Stimulated activated naive CD8-positive, alpha-beta T cell treated with anti-CD3 and anti-CD28 coated beads, Interleukin-15, Interleukin-2, amounts not matched to agents 100 U/mL and 50 U/mL, for 24 hours (primary cell): Measurements from ENCODE around the gene PRXL2B.
"Not testable (repeated sequence)": the region's sequence is repeated elsewhere in the genome, so short reads cannot be mapped to it uniquely, and the experiment has no call there.

Experiments used
- ATAC-seq: fragments of 150-1000 bp; cut with Tn5 transposase; one replicate; pipeline ENCODE4 v1.10.0; 2021
- DNase-seq: peaks from one replicate; pipeline ENCODE4 v3.0.0; 2021

PRXL2B gene

DNA sequence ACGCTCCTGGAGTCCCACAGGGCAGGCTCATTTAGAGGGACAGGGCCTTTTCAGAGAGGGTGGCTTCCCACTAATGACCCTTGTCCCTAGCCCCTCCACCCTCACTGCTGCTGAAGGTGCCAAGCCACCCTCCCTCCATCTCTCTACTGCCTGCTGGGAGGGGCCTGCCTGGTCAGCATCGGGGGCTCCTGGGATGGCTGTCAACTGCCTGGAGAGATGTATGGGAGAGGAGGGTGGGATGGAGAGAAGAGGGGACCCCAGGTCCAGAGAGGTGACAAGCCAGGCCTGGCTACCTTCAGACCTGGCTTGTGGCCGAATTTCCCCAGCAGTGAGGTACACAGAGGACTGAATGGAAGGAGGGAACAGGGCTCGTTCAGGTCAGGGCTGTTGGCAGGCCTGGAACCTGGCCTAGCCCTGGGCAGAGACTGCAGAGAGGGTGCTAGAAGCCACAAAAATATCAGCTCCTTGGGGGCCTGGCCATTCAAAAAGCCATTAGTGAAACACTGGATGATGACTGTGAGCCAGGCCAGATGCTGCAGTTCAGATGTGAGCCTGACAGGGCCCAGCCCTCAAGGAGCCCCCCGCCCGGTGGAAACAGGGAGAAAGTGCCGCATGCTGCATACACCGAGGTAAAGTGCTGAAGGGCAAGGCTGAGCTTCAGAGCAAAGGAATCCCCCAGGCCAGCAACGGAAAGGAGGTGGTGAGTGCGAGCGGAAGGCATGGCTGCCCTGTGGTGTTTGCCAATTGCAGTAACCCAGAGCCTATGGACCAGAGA lies 26.2 kb downstream of the PRXL2B start:
- ATAC-seq (no peak), DNase-seq (no peak)

DNA sequence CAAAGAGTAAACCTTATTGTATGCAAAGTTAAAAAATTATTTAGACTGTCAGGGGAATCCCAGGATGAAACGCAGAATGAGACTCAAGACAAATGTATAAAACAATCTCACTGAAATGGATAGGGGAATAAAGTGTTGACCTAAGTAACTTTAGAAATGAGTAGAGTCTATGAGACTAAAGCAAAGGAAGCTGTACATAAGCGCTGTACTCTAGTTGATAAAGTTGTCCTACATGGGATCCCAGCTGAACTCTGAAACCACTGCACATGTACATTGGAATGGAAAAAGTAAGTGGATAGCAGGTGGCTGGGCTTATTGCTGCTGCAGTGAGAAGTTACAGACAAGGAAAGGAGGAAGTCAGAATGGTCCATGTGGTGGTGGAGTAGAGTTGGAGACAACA lies 27.6 kb downstream of the PRXL2B start:
- no peak for ATAC-seq
- DNase-seq = no peak

DNA sequence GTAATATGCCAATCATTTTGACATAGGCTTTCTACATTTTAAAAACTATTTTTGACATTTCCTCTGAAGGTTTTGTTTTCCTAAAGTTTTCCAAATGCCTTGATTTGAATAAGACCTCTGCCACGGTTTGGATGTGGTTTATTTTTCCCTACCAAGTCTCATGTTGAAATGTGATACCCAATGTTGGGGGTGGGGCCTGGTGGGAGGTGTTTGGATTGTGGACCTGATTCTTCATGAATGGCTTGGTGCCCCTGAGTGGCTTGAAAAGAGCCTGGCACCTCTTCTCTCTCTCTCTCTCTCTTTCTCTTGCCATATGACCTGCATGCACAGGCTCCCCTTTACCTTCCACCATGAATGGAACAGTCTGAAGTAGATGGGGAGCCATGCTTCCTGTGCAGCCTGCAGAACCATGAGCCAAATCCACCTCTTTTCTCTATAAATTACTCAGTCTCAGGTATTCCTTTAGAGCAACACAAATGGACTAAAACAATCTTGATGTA lies 31.4 kb downstream of the PRXL2B start:
- DNase-seq (no peak), ATAC-seq (no peak)

DNA sequence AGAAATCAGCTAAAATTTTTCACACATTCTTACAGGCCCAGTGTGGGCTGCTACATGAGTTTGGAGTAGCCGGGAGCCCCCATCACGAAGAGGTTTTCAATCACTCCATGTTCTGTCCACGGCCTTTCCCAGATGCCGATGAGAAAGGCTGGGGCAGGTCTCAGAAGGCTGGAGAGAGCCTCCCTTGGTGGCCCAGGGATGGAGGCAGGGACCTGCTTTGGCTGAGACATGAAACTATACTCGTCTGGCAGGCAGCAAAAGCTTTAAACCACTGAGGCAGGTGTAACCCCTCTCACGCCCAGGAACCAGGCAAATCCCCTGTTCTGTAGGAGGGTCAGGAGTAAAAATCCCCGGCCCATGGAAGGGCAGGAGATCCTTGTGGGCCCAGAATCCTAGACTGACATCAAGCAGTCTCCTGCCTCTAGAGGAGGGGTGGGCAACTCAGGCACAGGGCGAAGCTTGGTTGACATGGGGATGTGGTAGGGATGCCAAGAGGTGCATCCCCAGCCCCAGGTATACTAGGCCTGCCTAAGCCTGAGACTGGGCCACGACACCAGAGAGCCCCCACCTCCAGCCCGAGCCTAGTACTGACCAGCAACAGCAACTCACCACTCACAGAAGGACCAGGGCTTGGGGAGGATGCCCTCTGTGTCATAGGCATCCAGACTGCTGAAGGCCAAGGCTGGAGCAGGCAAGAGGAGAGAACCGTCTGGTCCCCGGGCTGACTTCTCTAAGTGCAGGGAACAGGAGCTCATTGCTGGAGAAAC lies 37.2 kb downstream of the PRXL2B start:
- DNase-seq = no peak
- no peak for ATAC-seq

DNA sequence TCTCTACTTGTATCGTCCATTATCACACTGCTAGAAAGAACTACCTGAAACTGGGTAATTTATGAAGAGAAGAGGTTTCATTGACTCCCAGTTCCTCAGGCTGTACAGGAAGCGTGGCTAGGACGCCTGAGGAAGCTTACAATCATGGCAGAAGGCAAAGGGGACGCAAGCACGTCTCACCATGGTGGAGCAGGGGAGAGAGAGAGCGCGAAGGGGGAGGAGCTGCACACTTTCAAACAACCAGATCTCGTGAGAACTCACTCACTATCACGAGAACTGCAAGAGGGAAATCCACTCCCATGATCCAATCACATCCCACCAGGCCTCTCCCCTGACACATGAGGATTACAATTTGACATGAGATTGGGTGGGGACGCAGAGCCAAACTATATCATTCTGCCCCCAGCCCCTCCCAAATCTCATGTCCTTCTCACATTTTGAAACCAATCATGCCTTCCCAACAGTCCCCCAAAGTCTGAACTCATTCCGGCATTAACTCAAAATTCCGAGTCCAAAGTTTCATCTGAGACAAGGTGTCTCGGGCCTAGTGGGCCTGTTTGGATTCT lies 38.2 kb downstream of the PRXL2B start:
- ATAC-seq (no peak), DNase-seq (no peak)

DNA sequence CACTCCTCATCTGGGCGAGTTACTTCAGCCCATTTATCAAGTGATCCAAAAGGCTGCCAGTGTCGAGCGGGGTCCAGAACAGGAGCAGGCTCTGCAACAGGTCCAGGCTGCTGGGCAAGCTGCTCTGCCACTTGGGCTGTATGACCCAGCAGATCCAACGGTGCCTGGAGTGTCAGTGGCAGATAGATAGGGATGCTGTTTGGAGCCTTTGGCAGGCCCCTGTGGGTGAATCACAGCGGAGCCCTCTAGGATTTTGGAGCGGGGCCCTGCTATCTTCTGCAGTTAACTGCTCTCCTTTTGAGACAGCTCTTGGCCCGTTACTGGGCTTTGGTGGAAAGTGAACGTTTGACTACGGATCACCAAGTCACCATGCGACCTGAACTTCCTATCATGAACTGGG lies 38.7 kb downstream of the PRXL2B start:
- ATAC-seq = no peak

DNA sequence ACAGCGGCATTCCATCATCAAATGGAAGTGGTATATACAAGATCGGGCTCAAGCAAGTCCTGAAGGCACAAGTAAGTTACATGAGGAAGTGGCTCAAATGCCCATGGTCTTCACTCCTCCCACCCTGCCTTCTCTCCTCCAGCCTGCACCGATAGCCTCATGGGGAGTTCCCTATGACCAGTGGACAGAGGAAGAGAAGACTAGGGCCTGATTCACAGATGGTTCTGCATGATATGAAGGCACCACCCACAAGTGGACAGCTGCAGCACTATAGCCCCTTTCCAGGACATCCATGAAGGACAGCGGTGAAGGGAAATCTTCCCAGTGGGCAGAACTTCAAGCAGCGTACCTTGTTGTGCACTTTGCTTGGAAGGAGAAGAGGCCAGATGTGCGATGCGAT lies 39.2 kb downstream of the PRXL2B start:
- ATAC-seq, DNase-seq: not testable (repeated sequence)

More for the DNA sequence above, 38.7 kb downstream of the PRXL2B start:
- DNase-seq = no peak

DNA sequence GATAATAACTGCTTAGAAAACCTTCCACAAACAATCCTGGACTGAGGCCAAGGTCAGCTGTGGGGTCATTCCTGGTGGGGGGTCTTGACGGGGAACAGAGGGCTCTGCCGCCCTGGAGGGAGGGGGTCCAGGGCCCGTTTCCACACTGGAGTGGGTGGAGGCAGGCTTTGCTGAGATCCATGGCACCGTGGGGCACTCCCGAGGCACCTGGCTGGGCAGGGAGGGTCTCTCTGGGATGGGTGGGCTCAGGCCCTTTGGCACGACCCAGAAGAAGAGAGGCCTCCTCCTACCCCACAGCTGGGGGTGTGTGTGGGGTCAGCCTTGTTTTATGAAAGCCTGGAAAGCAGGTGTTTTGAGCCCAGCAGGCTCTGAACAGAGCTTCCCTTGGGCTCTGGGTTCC lies 41.2 kb downstream of the PRXL2B start:
- ATAC-seq (no peak), DNase-seq (no peak)

DNA sequence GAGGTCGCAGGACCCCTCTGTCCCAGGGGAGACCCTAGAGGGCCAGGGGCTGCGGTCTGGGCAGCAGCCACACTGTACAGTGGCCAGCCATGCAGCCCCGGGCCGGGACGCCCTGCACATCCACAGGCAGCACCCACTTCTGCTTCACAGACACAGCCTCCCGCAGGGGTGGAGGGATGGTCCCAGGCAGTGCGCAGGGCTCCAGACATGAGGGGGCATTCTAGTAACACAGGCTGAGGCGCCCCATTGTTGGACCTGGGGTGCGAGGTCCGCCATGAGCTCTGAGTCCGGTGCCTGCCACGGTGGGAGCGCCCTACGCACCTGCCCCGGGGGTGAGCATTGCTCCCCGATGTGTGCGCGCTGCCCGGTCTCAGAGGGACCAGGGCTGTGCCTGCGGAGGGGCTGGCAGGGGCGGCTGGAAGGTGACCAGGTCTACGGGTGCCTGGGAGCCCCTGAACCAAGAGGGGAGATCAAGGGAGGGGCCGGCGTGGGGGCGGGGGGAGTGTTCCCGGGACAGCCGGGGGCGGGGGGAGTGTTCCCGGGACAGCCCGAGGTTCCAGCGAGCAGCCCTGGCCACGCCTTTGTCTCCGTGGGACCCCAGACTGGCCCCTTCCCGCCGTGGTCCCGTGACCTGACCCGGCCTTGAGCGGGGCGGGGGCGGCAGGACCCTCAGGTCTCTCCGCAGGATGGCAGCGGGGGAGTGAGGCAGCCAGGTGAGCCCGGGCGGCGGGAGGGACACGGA lies 41.8 kb downstream of the PRXL2B start:
- no peak for ATAC-seq
- DNase-seq = no peak

DNA sequence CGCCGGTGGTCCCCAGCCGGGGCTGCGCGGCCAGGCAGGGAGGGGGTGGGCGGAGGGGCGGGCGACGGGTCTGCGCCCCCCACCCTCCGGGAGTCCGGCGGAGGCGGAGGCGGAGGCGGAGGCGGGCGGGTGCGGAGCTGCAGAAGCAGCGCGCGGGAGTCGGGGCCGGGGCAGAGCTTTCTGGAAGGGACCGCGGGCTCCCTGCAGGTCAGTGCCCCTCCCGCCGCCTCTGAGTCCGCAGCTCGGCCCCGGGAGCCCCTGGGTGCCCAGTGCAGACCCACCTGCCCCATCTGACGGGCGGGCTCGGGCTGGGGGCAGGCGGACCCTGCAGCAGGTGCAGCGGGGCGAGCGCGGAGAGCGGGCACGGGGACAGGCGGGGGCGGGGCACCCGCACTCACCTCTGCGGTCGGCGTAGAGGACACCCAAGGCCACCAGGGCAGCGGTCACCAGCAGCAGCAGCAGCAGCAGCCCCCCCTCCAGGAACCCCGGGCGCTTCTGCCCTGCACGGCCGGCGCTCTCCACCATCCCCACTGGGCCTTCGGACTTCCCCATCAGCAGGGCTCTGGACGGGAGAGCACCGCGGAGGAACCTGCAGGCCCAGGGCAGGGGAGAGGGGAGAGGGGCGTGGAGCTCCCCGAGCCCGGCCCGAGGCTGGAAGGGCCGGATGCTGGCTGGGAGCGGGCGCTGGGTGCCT lies 42.5 kb downstream of the PRXL2B start:
- ATAC-seq (no peak), DNase-seq (no peak)

DNA sequence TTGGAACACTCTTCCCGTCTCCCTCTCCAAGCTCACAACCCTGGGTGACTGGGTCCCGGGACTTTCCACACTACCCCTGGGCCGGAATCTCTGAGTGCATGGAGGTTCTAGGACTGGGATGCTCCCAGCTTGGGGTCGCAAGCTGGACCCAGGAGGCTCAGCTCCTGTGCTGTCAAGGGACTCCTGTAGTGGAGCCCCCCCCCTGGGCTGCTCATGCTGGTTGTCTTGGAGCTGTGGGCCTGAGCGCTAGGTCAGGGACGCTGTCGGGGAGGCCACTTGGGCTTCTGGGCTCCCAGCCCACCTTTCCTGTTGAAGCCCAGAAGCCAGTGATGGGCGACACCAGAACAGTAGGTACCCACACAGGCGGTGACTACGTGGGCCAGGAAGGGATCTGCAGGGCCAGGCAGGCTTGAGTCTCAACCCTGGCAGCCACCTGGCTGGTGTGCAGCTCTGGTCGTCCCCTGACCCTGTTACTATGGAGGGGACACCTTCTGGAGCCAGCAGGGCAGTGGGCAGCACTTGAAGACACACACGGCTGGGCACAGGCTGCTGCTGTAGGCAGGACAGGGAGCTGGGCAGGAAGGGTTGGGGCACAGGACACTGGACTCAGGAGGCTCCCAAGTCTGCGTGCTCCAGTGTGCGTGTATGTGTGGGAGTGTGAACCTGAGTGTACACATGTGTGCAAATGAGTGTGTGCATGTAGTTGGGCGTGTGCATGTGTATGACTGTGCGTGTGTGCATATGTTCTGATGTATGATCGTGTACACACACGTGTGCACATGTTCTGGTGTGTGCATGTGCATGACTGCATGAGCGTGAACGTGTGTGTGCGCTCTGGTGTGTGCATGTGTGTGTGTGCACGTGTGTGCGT lies 43.3 kb downstream of the PRXL2B start:
- ATAC-seq (no peak), DNase-seq (no peak)

DNA sequence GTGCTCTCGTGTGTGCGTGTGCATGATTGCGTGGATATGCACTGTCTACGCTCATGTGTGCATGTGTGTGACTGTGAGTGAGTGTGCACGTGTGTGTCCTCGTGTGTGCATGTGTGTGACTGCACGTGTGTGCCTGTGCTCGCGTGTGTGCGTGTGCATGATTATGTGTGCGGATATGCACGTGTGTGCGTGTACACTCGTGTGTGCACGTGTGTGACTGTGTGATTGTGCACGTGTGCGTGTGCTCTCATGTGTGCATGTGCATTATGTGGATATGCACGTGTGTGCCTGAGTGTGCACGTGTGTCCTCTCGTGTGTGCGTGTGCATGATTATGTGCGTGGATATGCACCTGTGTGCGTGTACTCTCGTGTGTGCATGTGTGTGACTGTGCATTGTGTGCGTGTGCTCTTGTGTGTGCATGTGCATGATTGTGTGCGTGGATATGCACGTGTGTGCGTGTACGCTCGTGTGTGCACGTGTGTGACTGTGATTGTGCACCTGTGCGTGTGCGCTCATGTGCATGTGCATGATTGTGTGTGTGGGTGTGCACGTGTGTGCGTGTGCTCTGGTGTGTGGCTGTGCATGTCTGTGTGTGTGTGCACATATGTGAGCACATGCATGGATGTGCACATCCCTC lies 44.0 kb downstream of the PRXL2B start:
- DNase-seq = no peak
- ATAC-seq = no peak

DNA sequence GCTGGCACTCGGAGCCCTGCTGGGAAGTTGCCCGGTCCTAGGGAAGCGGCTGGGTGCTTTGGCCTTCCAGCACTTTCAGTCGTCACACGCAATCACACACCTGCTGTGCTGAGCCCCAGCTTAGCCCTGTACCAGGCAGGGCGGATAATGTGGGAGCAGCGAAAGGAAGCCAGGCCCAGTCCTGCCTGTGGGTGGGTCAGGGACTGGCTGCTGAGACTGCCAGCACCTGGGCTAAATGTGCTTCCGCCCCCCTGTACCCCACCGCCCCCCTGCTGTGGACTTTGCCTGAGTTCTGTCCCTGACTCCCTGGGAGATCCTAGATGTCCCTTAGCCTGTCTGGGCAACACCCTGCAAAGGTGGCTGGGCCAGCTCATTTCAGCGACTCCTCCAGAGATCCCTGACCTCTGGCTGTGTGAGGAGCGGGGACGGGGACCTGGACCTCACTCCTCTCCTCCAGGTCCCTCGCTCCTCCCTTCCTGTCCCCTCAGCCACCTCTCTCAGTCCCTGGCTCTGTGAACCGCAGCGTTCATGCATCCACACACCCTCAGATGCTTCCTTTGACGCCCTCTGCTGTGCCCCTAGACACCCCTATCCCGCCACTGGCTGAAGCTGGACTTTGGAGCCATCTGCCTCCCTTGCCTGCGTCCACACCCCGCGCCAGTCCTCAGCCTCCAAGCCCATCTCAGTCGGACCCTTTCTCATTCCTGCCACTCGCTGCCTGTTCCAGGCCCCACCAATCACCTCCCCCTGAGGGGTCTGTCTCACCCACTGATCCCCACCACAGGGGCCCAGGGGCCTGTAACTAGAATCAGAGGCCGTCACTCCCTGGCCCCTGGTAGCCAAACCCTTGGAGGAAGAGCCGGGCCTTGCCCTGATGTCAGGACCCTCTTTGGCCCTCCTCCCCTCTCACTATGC lies 44.8 kb downstream of the PRXL2B start:
- no peak for ATAC-seq
- DNase-seq = no peak

DNA sequence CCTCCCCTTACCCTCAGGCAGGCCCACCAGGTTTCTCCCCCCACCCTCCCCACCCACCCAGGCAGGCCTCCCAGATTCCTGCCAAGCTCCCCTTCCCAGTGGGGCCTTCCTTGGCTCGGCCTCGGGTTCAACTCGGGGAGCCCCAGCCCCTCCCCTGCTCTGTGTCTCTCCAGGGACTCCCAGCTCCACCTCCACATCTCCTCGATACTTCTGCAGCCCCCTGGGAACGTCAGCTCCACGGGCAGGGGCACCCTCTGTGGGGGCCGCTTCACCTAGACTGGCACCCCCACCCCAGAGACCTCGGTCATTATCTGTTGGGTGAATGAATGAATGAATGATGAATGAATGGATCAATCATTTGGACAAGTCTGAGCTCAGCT lies 45.5 kb downstream of the PRXL2B start:
- DNase-seq (no peak), ATAC-seq (no peak)

DNA sequence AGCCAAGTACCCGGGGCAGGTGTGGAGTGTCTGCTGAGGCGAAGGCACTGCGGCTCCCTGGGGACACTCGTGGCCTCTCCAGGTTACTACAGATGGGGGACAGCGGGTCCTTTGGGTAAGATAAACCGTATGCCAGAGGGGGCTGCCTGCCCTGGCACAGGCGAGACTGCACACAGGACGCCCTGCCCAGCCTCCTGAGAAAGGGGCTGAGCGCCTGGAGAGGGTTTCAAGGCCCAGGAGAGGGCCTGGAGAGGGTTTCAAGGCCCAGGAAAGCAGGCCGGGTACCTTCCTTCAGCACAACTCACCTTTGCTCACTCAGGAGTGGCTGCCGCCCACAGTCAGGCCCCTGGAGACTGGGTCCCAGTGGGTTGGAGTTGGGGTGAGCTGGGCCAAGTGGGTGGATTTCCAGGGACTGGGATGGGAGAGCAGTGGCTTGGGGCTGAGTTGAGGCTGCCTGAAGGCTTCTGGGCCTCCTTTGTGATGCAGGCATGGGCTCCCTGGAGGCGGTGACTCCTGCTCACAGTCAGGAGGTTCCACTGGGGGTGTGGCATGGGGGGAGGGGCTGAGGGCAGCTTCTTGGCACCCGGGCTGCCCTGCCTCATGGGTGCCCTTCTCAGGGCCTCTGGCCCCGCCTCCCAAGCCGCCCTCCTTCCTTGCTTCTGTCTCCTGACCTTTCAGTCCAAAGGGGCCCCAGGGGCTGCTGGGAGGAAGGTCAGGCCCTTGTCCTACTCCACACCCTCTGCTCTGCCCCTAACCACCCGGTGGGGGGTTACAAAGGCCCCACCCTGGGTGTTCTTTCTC lies 46.2 kb downstream of the PRXL2B start, which contains the start of gene MMEL1:
MMEL1 (minus strand) TSS at position 456 of the 801 bp plus-strand sequence. CDS start 3,532 bp downstream, outside the sequence.
- no peak for DNase-seq

DNA sequence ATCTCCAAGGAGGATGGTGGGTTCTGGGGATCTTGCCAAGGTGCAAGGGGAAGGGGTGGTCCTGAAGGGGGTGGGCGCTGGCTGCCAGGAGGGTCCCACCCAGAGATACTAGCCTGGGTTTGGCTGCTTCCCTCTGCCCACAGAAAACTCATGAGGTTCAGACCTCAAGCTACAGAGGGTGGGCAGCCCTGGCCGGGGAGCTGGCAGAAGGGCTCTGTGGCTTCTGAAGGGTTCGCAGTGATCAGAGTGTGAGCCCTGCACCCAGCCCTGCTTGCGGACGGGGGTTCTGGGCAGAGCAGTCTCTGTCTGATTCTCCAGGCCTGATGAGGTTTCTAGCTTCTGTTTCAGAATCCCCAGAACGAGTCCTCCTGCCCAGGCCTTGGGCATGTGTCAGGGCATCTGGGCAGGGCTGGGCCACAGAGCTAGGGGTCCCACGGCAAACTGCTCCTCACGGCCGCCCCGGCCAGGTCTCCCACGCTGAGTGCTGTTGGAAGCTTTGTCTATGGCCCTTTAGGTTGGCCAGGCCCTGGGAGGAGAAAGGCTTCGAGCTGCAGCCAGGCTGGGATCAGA lies 46.9 kb downstream of the PRXL2B start:
- DNase-seq (no peak), ATAC-seq (no peak)

More for the DNA sequence above, 46.2 kb downstream of the PRXL2B start, which contains the start of gene MMEL1:
- ATAC-seq = no peak

DNA sequence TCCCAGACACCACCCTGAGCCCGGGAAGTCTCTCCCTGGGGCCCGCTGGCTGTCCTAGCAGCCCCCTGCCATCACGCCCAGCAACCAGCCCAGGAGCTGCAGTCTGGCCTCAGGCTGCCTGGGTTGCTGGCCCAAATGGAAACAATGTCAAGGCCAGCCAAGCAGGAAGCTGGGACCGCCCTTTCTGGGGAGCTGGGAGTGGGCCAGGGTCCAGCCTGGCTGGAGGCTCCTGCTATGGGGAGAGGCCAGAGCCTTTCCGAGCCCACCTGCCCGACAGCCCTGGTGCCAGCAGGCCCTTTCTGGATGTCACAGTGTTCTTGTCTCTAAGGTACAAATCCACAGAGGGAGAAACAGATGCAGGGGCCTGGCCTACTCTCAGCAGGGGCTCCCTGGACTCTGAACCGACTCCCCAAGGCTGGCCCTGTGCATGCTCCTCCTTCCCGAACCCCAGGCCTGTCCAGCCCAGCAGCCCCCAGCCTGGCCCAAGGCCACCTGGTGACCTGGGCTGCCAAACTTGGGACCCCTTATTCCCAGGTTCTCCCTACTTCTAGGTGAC lies 47.4 kb downstream of the PRXL2B start:
- ATAC-seq (no peak), DNase-seq (no peak)
